Gastrocnemius medialis (tissue), 4 donors: ENCODE data around the gene TSPAN5. TPM values are rescaled to one million over a fixed set of nuclear protein-coding genes. Genes with fewer than 3 reads are reported as not detected.

Experiments
- ATAC-seq, 2 donors: fragments of 150-250 bp; one replicate each; pipeline ENCODE4 v1.9.1; 2016
- DNase-seq, 2 donors: peaks; one replicate each; pipeline ENCODE4 v3.0.0-alpha.2; 2019
- H3K27ac ChIP-seq, 4 donors: fragments of 200-600 bp; sonication (generic); 1 replicate in 1 of 4; 2 replicates in 3 of 4; pipeline ENCODE4 v1.5.1; 2016 to 2018; ENCODE audit warnings: mild to moderate bottlenecking in 2 of 4, moderate library complexity in 1 of 4
- H3K27me3 ChIP-seq, 3 donors: fragments of 200-600 bp; sonication (generic) in 2 of 3; 1 replicate in 1 of 3; 2 replicates in 2 of 3; pipeline versions ENCODE4 v1.5.1 to v1.6.0; 2016 to 2019; ENCODE audit warnings: mild to moderate bottlenecking in 1 of 3, moderate library complexity in 1 of 3
- H3K36me3 ChIP-seq, 2 donors: fragments of 200-600 bp; sonication (generic) in 1 of 2; one replicate each; pipeline ENCODE4 v1.5.1; 2017 to 2018
- H3K4me1 ChIP-seq, 2 donors: fragments of 200-600 bp; sonication (generic) in 1 of 2; one replicate each; pipeline ENCODE4 v1.5.1; 2016 to 2017; ENCODE audit warnings: mild to moderate bottlenecking in 2 of 2
- H3K4me3 ChIP-seq, 4 donors: fragments of 200-600 bp; sonication (generic) in 3 of 4; 1 replicate in 1 of 4; 2 replicates in 3 of 4; pipeline ENCODE4 v1.5.1; 2016 to 2019; ENCODE audit warnings: mild to moderate bottlenecking in 2 of 4
- H3K9me3 ChIP-seq, 3 donors: fragments of 200-600 bp; sonication (generic) in 2 of 3; 1 replicate in 1 of 3; 2 replicates in 2 of 3; pipeline ENCODE4 v1.5.1; 2016 to 2019
- POLR2A ChIP-seq, 2 donors: fragments of 450-650 bp; IDR thresholded peaks; one replicate each; pipeline ENCODE4 v1.6.1; 2017; ENCODE audit warnings: antibody characterized with exemption in 2 of 2, mild to moderate bottlenecking in 2 of 2, moderate library complexity in 2 of 2
- in situ Hi-C, 4 donors: fragments of 200-750 bp; cut with MboI; loops; one replicate each; pipeline versions ENCODE4 v1.15.0 to v1.8.0; 2017; ENCODE audit warnings: low sequenced_read_pairs in 4 of 4
- intact Hi-C: fragments of 100-400 bp; cut with DNase I; formaldehyde crosslinking; loops from one replicate; pipeline ENCODE4 v1.15.1; 2023; ENCODE audit warnings: low total_unique reads
- total RNA-seq, 4 donors: library from RNA; depleted of rRNA; stranded (reverse); fragments of >200 nt; gene quantifications; one replicate each; pipeline versions ENCODE4 v1.1.0 to v1.2.3, GENCODE V29; 2016
- TF ChIP-seq, protein P1 (sequence below), 5 experiments: fragments of 450-650 bp in 3 of 5; fragments of 200-600 bp in 2 of 5; sonication (generic) in 2 of 5; IDR thresholded peaks in 4 of 5; conservative IDR thresholded peaks in 1 of 5; 1 replicate in 4 of 5; 2 replicates in 1 of 5; pipeline ENCODE4 v1.5.1; 2016 to 2019; ENCODE audit warnings: antibody characterized with exemption in 5 of 5, mild to moderate bottlenecking in 3 of 5, moderate library complexity in 3 of 5

Gene TSPAN5
- total RNA-seq, 4 donors from 2014 or later, result 0.55 to 18.7 (median 0.79) TPM

DNA sequence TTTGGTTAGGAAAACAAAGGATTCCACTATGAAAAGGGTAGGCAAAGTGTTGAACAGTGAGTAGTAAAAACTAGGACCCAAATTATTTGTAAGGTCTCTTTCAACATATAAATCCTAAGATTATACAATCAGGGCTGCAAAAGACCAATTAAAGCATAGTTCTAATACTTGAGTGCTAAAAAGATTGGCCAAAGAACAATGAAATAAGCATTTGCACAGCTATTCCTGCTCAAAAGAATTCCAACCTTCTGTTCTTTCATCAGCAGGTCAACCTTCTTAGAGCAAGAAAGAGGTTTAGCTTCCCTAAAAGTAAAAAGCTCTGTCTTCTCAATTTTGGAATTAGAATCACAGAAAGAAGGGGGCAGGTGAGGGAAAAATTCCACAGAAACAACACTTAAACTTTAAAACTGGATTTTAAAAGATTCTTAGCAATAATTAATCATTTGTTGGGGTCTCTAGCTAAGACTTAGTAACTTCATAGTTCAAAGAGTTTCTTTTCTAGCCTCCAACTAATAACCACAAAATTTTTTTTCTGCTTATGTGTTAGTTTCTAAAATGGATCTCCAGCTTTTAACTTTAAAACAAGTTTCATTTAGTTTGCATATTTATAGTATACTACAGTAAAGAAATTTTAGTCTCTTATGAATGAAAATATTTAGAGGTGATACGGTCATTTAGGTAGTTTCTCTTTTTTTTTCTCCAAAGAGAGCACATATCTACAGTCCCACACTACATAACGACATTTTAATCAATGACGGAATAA, 16.3 kb downstream of the TSPAN5 start:
- Histone ChIP-seq H3K36me3 (no peaks in the 10 kb centered on the region), H3K27ac (no peak overlapping the region), H3K27me3 (no peaks in the 10 kb centered on the region), H3K4me1 (no peaks in the 10 kb centered on the region), H3K9me3 (no peaks in the 10 kb centered on the region), H3K4me3 (no peak overlapping the region)
- in situ Hi-C loops, result no loop called here
- no peak for DNase-seq
- intact Hi-C loops, result no loop called here
- ATAC-seq, result no peak
- TF ChIP-seq, protein P1, sequence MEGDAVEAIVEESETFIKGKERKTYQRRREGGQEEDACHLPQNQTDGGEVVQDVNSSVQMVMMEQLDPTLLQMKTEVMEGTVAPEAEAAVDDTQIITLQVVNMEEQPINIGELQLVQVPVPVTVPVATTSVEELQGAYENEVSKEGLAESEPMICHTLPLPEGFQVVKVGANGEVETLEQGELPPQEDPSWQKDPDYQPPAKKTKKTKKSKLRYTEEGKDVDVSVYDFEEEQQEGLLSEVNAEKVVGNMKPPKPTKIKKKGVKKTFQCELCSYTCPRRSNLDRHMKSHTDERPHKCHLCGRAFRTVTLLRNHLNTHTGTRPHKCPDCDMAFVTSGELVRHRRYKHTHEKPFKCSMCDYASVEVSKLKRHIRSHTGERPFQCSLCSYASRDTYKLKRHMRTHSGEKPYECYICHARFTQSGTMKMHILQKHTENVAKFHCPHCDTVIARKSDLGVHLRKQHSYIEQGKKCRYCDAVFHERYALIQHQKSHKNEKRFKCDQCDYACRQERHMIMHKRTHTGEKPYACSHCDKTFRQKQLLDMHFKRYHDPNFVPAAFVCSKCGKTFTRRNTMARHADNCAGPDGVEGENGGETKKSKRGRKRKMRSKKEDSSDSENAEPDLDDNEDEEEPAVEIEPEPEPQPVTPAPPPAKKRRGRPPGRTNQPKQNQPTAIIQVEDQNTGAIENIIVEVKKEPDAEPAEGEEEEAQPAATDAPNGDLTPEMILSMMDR (IDR thresholded peaks at IDR 0.05 in 4 of 5, conservative IDR thresholded peaks at IDR 0.05 in 1 of 5), result no peak
- TF ChIP-seq POLR2A (IDR thresholded peaks at IDR 0.05), result no peak

DNA sequence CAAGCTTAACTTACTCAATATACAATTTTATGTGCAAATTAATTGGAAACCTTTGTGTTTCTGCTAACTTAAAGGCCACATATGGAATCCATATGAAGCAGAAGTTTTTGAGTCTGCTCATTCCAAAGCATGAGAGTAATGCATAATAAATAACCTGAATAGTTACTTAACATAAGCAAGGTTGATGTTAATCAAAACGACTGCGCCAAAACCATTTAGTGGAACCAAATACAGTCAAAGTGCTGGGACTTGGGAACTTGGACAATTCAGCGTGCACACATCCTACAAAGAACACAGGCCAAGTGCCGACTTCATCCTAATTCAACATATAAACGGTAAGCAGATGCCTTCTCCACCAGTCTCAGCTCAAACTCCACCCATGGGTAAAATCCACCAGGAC, 17.0 kb downstream of the TSPAN5 start:
- Histone ChIP-seq H3K36me3 (no peaks in the 10 kb centered on the region), H3K27me3 (no peaks in the 10 kb centered on the region), H3K4me1 (no peaks in the 10 kb centered on the region), H3K9me3 (no peaks in the 10 kb centered on the region), H3K4me3 (no peak overlapping the region), H3K27ac (no peak overlapping the region)
- DNase-seq, result no peak
- in situ Hi-C loops (no loop called here), intact Hi-C loops (no loop called here)
- no peak for TF ChIP-seq POLR2A (IDR thresholded peaks at IDR 0.05)
- TF ChIP-seq, protein P1 (IDR thresholded peaks at IDR 0.05 in 4 of 5, conservative IDR thresholded peaks at IDR 0.05 in 1 of 5), result no peak
- no peak for ATAC-seq

DNA sequence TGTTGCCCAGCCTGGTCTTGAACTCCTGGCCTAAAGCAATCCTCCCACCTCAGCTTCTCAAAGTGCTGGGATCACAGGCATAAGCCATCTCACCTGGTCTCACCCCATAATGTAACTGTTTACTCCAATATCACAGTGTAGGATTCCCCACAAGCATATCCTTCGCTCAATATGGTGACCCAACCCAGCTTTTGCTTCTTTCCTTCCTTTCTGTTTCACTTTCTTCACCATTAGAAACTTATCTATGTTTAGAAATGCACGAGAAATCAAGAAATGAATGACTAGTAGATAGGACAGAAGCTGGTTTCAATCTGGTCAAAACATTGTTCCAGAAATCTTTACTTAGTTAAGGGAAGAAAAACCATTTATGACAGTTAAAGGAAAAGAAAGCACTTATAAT, 18.9 kb downstream of the TSPAN5 start:
- Histone ChIP-seq H3K27ac (no peak overlapping the region), H3K27me3 (no peaks in the 10 kb centered on the region), H3K4me3 (no peak overlapping the region), H3K9me3 (no peaks in the 10 kb centered on the region), H3K4me1 (no peaks in the 10 kb centered on the region), H3K36me3 (no peaks in the 10 kb centered on the region)
- no peak for DNase-seq
- intact Hi-C loops (no loop called here), in situ Hi-C loops (no loop called here)
- ATAC-seq, result no peak
- TF ChIP-seq POLR2A (IDR thresholded peaks at IDR 0.05), result no peak
- TF ChIP-seq, protein P1 (IDR thresholded peaks at IDR 0.05 in 4 of 5, conservative IDR thresholded peaks at IDR 0.05 in 1 of 5), result no peak

DNA sequence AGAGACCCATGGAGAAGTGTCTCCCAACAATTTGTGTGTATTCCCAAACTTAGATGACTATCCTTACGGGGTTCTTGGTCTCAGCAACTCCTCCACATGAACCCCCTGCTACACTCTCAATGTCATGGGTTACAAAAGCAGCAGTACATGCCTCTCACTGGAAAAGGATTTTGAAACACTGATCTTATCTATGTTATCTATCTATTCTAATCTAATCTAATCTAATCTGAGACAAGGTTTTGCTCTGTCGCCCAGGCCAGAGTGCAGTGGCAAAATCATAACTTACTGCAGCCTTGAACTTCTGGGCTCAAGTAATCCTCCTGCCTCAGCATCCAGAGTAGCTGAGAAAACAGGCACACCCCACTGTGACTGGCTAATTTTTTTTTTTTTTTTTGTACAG, 19.3 kb downstream of the TSPAN5 start:
- TF ChIP-seq, protein P1 (IDR thresholded peaks at IDR 0.05 in 4 of 5, conservative IDR thresholded peaks at IDR 0.05 in 1 of 5), result no peak
- no peak for TF ChIP-seq POLR2A (IDR thresholded peaks at IDR 0.05)
- no peak overlapping the region for H3K4me3 ChIP-seq
- H3K4me1 ChIP-seq, result no peaks in the 10 kb centered on the region
- H3K36me3 ChIP-seq, result no peaks in the 10 kb centered on the region
- no peak overlapping the region for H3K27ac ChIP-seq
- intact Hi-C loops (no loop called here), in situ Hi-C loops (no loop called here)
- no peak for ATAC-seq
- no peak for DNase-seq
- H3K9me3 ChIP-seq, result no peaks in the 10 kb centered on the region
- no peaks in the 10 kb centered on the region for H3K27me3 ChIP-seq

DNA sequence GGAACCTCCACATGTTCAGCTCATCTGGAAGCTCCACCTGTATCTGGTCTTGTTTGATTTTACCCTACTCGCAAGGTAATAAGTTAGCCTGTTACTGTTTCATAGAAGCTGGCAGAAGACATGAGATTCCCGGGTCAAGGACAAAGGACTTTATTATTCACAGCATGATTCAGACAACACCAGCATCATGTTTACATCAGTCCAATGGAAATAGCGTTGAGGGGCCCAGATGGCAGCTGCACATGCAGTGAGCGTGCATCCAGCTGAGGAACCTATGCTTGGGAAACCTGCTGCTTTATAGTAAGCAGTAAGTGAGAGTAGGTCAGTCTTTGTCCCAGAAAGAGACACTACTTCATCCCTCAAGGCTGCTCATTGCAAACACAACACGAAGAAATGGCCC, 19.8 kb downstream of the TSPAN5 start:
- H3K4me3 ChIP-seq, result no peak overlapping the region
- DNase-seq (no peak), ATAC-seq (no peak)
- no peaks in the 10 kb centered on the region for H3K27me3 ChIP-seq
- H3K27ac ChIP-seq, result no peak overlapping the region
- no peaks in the 10 kb centered on the region for H3K9me3 ChIP-seq
- no peaks in the 10 kb centered on the region for H3K4me1 ChIP-seq
- no peaks in the 10 kb centered on the region for H3K36me3 ChIP-seq
- TF ChIP-seq, protein P1 (IDR thresholded peaks at IDR 0.05 in 4 of 5, conservative IDR thresholded peaks at IDR 0.05 in 1 of 5), result no peak
- no peak for TF ChIP-seq POLR2A (IDR thresholded peaks at IDR 0.05)
- intact Hi-C loops, result no loop called here
- in situ Hi-C loops, result no loop called here
